Kidney glomerular epithelial cell (primary cell): ENCODE data around the gene JAK1.

Source experiments
- DNase-seq: peaks from one replicate; lab custom pipeline; 2025; lab: John Stamatoyannopoulos, UW

The JAK1 gene

GRCh38 chr1:64866689-64867088 is 99.7 kb downstream of the JAK1 start:
- no peak for DNase-seq

- no peak for DNase-seq
Observed at GRCh38 chr1:64865105-64865757, 101.1 kb downstream of the JAK1 start.

GRCh38 chr1:64864018-64864940 is 102.1 kb downstream of the JAK1 start:
- no peak for DNase-seq

- DNase-seq: no peak
Observed at GRCh38 chr1:64861611-64862010, 104.7 kb downstream of the JAK1 start.

- DNase-seq: no peak
Observed at GRCh38 chr1:64857347-64857746, 109.0 kb downstream of the JAK1 start.

GRCh38 chr1:64856553-64856952 is 109.8 kb downstream of the JAK1 start:
- DNase-seq: no peak

GRCh38 chr1:64855557-64855956 is 110.8 kb downstream of the JAK1 start:
- DNase-seq: no peak

- DNase-seq: no peak
Observed at GRCh38 chr1:64854674-64855073, 111.7 kb downstream of the JAK1 start.

GRCh38 chr1:64851664-64852063 is 114.7 kb downstream of the JAK1 start:
- no peak for DNase-seq

GRCh38 chr1:64850846-64851245 is 115.5 kb downstream of the JAK1 start:
- DNase-seq: no peak

- no peak for DNase-seq
Observed at GRCh38 chr1:64849942-64850341, 116.4 kb downstream of the JAK1 start.

GRCh38 chr1:64848803-64849202 is 117.5 kb downstream of the JAK1 start:
- DNase-seq: no peak

- DNase-seq: no peak
Observed at GRCh38 chr1:64848136-64848535, 118.2 kb downstream of the JAK1 start.

GRCh38 chr1:64847666-64848065 is 118.7 kb downstream of the JAK1 start:
- DNase-seq: no peak

GRCh38 chr1:64846573-64847430 is 119.5 kb downstream of the JAK1 start:
- no peak for DNase-seq

GRCh38 chr1:64845831-64846425 is 120.4 kb downstream of the JAK1 start:
- no peak for DNase-seq

- DNase-seq: no peak
Observed at GRCh38 chr1:64844609-64845008, 121.7 kb downstream of the JAK1 start.

GRCh38 chr1:64844175-64844574 is 122.2 kb downstream of the JAK1 start:
- no peak for DNase-seq

GRCh38 chr1:64843675-64844074 is 122.7 kb downstream of the JAK1 start:
- no peak for DNase-seq

GRCh38 chr1:64842224-64842623 is 124.1 kb downstream of the JAK1 start:
- no peak for DNase-seq

- no peak for DNase-seq
Observed at GRCh38 chr1:64841330-64842065, 124.9 kb downstream of the JAK1 start.
